Fibroblast of pulmonary artery (primary cell): ENCODE data around the gene C16orf87.
"Not testable (repeated sequence)": the region's sequence is repeated elsewhere in the genome, so short reads cannot be mapped to it uniquely, and the experiment has no call there.

Experiments
- DNase-seq: peaks from one replicate; pipeline ENCODE4 v3.0.0-alpha.2; 2010; ENCODE audit warnings: low read depth
- H3K4me3 ChIP-seq: replicated peaks from 2 replicates; pipeline ENCODE4 v1.5.1; 2011; ENCODE audit warnings: low read depth, mild to moderate bottlenecking, control low read depth, low read length, moderate library complexity
- TF ChIP-seq, protein P1 (sequence below): IDR thresholded peaks from 2 replicates; pipeline ENCODE4 v1.5.1; 2011; ENCODE audit warnings: mild to moderate bottlenecking, control low read depth, low read length, inconsistent platforms; ENCODE audit errors: missing control alignments

Gene C16orf87, protein sequence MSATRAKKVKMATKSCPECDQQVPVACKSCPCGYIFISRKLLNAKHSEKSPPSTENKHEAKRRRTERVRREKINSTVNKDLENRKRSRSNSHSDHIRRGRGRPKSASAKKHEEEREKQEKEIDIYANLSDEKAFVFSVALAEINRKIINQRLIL

DNA sequence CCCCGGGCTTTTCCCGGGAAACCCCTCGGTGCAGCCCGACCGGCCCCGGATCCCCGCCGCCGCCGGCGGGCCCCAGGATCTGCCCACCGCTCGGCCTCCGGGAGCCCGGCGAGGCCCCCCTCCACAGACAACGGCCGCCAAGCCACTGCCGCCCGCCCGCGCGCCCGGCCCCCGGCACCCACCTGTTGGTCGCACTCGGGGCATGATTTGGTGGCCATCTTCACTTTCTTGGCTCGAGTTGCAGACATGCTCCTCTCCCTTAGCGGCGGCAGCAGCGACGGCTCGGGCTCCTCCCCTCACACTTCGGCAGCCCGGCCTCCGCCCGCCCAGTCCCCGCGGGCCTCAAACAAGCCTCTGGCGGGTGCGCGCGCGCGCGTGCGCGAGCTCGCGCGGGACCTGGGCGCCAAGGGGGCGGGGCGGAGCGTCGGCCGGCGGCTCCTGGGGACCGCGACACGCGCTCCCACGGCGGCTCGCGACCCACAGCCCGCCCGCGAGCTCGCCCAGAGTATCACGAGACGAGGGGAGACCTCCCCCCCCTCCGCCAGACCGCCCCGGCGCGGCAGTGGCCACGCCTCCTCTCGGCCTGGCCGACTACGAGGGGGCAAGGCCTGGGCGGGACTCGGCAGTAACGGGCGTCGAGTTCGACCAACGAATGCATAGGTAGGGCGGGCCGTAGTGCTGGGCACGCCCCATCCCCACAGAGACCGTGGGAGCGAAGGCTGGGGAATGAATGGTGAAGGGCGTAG, at the start of gene C16orf87:
Gene C16orf87, minus strand, starts transcription at position 279 of the 746 bp plus-strand sequence. Its CDS starts 31 bp downstream, at position 248.
- peak within 1 kb of the TSS; percentile 87 for H3K4me3 ChIP-seq
- TF ChIP-seq, protein P1, sequence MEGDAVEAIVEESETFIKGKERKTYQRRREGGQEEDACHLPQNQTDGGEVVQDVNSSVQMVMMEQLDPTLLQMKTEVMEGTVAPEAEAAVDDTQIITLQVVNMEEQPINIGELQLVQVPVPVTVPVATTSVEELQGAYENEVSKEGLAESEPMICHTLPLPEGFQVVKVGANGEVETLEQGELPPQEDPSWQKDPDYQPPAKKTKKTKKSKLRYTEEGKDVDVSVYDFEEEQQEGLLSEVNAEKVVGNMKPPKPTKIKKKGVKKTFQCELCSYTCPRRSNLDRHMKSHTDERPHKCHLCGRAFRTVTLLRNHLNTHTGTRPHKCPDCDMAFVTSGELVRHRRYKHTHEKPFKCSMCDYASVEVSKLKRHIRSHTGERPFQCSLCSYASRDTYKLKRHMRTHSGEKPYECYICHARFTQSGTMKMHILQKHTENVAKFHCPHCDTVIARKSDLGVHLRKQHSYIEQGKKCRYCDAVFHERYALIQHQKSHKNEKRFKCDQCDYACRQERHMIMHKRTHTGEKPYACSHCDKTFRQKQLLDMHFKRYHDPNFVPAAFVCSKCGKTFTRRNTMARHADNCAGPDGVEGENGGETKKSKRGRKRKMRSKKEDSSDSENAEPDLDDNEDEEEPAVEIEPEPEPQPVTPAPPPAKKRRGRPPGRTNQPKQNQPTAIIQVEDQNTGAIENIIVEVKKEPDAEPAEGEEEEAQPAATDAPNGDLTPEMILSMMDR, result no peak
- DNase-seq, result peak; percentile 94

DNA sequence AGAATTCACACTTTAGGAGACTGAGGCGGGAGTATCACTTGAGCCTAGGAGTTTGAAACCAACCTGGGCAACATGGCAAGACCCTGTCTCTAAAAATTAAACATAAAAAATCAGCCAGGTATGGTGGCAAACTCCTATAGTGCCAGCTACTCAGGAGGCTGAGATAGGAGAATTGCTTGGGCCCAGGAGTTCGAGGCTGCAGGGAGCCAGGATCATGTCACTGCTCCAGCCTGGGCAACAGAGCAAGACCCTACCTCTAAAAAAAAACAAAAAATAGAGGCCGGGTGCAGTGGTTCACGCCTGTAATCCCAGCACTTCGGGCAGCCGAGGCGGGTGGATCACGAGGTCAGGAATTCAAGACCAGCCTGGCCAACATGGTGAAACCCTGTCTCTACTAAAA, 44.3 kb upstream of the C16orf87 start:
- no peak overlapping the region for H3K4me3 ChIP-seq
- TF ChIP-seq, protein P1, result no peak
- DNase-seq, result no peak

DNA sequence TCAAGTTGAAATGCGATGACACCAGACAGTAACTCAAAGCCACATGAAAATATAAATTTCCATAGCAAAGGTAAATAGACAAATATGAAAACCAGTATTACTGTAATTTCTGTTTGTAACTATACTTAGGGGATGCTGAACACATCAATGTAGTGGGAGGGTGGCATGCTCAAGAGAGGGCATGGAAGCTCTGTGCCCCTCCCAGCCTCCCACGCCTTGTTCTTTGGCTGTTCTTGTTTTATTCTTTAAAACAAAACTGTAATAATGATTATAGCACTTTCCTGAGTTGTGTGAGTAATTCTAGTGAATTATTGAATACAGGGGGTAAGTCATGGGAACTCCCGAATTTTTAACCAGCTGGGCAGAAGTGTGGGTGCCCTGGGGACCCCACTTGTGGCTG, 42.2 kb upstream of the C16orf87 start:
- H3K4me3 ChIP-seq, result no peak overlapping the region
- no peak for DNase-seq
- TF ChIP-seq, protein P1, result no peak

DNA sequence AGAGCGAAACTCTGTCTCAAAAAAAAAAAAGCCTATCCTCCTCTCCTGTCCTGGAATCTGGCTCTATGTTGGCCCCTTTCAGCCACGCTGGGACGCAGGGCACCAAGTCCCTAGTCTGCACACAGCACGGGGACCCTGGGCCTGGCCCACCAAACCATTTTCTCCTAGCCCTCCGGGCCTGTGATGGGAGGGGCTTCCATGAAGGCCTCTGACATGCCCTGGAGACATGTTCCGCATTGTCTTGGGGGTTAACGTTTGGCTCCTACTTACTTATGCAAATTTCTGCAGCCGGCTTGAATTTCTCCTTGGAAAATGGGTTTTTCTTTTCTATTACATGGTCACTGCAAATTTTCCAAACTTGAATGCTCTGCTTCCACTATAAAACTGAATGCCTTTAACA, 40.6 kb upstream of the C16orf87 start:
- no peak for DNase-seq
- TF ChIP-seq, protein P1, result no peak

DNA sequence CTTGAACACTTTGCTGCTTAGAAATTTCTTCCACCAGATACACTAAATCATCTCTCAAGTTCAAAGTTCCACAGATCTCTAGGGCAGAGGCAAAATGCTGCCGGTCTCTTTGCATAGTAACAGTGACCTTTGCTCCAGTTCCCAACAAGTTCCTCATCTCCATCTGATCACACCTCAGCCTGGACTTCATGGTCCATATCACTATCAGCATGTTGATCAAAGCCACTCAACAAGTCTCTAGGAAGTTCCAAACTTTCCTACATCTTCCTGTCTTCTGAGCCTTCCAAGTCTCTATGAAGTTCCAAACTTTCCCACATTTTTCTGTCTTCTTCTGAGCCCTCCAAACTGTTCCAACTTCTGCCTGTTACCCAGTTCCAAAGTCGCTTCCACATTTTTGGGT, 37.9 kb upstream of the C16orf87 start:
- H3K4me3 ChIP-seq, DNase-seq: not testable (repeated sequence)

More for the DNA sequence above, 40.6 kb upstream of the C16orf87 start:
- no peak overlapping the region for H3K4me3 ChIP-seq

DNA sequence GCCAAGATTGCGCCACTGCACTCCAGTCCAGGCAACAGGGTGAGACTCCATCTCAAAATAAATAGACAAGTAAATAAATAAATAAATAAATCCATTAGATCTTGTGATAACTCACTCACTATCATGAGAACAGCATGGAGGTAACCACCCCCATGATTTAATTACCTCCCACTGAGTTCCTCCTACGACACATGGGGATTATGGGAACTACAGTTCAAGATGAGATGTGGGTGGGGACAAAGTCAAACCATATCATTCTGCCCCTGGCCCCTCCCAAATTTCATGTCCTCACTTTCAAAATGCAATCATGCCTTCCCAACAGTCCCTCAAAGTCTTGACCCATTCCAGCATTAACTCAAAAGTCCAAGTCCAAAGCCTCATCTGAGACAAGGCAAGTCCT, 36.5 kb upstream of the C16orf87 start:
- not testable (repeated sequence) for DNase-seq, H3K4me3 ChIP-seq

DNA sequence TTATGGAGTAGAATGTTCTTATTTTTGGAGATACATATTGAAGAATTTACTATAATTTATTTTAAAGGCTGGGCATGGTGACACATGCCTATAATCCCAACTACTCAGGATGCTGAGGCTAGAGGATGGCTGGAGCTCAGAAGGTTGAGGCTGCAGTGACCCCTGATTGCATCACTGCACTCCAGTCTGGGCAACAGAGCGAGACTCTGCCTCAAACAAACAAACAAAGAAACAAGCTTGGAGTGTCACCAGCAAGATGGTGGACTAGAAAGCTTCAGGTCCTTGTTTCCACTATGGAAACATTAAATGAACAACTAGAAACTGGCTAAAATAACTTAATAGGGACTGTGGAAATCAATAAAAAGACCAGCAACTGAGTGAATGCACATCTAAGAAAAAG, 35.3 kb upstream of the C16orf87 start:
- DNase-seq, result no peak
- TF ChIP-seq, protein P1, result no peak
- no peak overlapping the region for H3K4me3 ChIP-seq
